Measurements from ENCODE around the gene TMEM200A.

- no peak for TF ChIP-seq POLR2AphosphoS5 (IDR thresholded peaks at IDR 0.05)
- no peak for TF ChIP-seq CTCF (IDR thresholded peaks at IDR 0.05)
- TF ChIP-seq POLR2A (IDR thresholded peaks at IDR 0.05), result no peak
- no peak for TF ChIP-seq EP300 (IDR thresholded peaks at IDR 0.05)
Measured at GRCh38 chr6:130354322-130354721, 11.5 kb upstream of the TMEM200A start.

Measured in stomach (tissue), 4 donors.